Transverse colon (tissue), 4 donors: Measurements from ENCODE around the gene S100A5. TPM values are rescaled to one million over a fixed set of nuclear protein-coding genes. Genes with fewer than 3 reads are reported as not detected.
A peak's percentile ranks its signal among the peaks of the same experiment; 100 is the strongest.
"Not testable (repeated sequence)": the region's sequence is repeated elsewhere in the genome, so short reads cannot be mapped to it uniquely, and the experiment has no call there.

ENCODE experiments used
- DNase-seq: peaks from one replicate; pipeline ENCODE4 v3.0.0-alpha.2; 2019
- H3K27ac ChIP-seq, 4 donors: fragments of 200-600 bp; sonication (generic); 2 replicates each; pipeline ENCODE4 v1.5.1; 2016 to 2018; ENCODE audit warnings: inconsistent platforms in 4 of 4
- H3K27me3 ChIP-seq: fragments of 200-600 bp; sonication (generic); 2 replicates; pipeline ENCODE4 v1.5.1; 2017; ENCODE audit warnings: inconsistent platforms
- H3K36me3 ChIP-seq, 4 donors: fragments of 200-600 bp; sonication (generic); 2 replicates each; pipeline ENCODE4 v1.5.1; 2017 to 2019; ENCODE audit warnings: inconsistent platforms in 4 of 4
- H3K4me1 ChIP-seq, 4 donors: fragments of 200-600 bp; sonication (generic); 2 replicates each; pipeline ENCODE4 v1.5.1; 2017 to 2020; ENCODE audit warnings: inconsistent platforms in 4 of 4
- H3K4me3 ChIP-seq, 4 donors: fragments of 200-600 bp; sonication (generic); 1 replicate in 1 of 4; 2 replicates in 3 of 4; pipeline versions ENCODE4 v1.5.1 to v1.6.1; 2017 to 2019; ENCODE audit warnings: inconsistent platforms in 4 of 4
- H3K9me3 ChIP-seq, 2 donors: fragments of 200-600 bp; sonication (generic); 2 replicates each; pipeline ENCODE4 v1.5.1; 2017 to 2019; ENCODE audit warnings: inconsistent platforms in 2 of 2
- CTCF ChIP-seq, 5 experiments: fragments of 200-600 bp in 3 of 5; fragments of 450-650 bp in 2 of 5; sonication (generic) in 3 of 5; IDR thresholded peaks; 1 replicate in 2 of 5; 2 replicates in 3 of 5; pipeline ENCODE4 v1.5.1; 2016 to 2017; ENCODE audit warnings: antibody characterized with exemption in 5 of 5, inconsistent platforms in 3 of 5, mild to moderate bottlenecking in 2 of 5, moderate library complexity in 1 of 5
- EP300 ChIP-seq: sonication (generic); formaldehyde crosslinking; IDR thresholded peaks from one replicate; pipeline ENCODE4 v1.6.1; 2017; ENCODE audit warnings: antibody characterized with exemption, low read depth
- POLR2A ChIP-seq: fragments of 450-650 bp; IDR thresholded peaks from one replicate; pipeline ENCODE4 v1.6.1; 2016; ENCODE audit warnings: antibody characterized with exemption, mild to moderate bottlenecking, moderate library complexity
- POLR2AphosphoS5 ChIP-seq, 3 donors: sonication (generic); formaldehyde crosslinking; IDR thresholded peaks; one replicate each; pipeline ENCODE4 v1.6.1; 2016; ENCODE audit warnings: antibody characterized with exemption in 3 of 3
- WGBS, 2 donors: methylation state at CpG; one replicate each; pipeline ENCODE4 v1.1.5; 2018; ENCODE audit warnings: low coverage in 1 of 2; 5-methylcytosine and 5-hydroxymethylcytosine counted together
- in situ Hi-C, 4 donors: fragments of 200-750 bp; cut with MboI; loops; one replicate each; pipeline versions ENCODE4 v1.15.0 to v1.15.1; 2017; ENCODE audit warnings: low sequenced_read_pairs in 3 of 4, low pct_ligation_motif_present in 1 of 4, low pct_unique_long_range_greater_than_20kb in 1 of 4
- intact Hi-C: fragments of 100-400 bp; cut with DNase I; formaldehyde crosslinking; loops from one replicate; pipeline ENCODE4 v1.15.1; 2023; ENCODE audit warnings: low total_unique reads
- total RNA-seq, 4 donors: library from RNA; depleted of rRNA; stranded (reverse); fragments of >200 nt; gene quantifications; one replicate each; pipeline ENCODE4 v1.1.0, GENCODE V29; 2016

Gene S100A5
- total RNA-seq, 4 donors from 2014 or later = not detected

- Histone ChIP-seq H3K36me3 (no peaks in the 10 kb centered on the region), H3K27ac (no peak overlapping the region), H3K9me3 (no peaks in the 10 kb centered on the region), H3K27me3 (no peaks in the 10 kb centered on the region), H3K4me1 (peaks cover 0 to 13% (median 8%) of the 10 kb centered on the region in 4 donors), H3K4me3 (no peak overlapping the region)
- TF ChIP-seq CTCF (IDR thresholded peaks at IDR 0.05) = no peak
- no peak for TF ChIP-seq POLR2A
- no peak for TF ChIP-seq EP300
- TF ChIP-seq POLR2AphosphoS5 (IDR thresholded peaks at IDR 0.05) = no peak
- intact Hi-C loops (loop anchor here (5.0 kb wide), 1 partner anchor 33 kb away; the partner anchor contains the start of gene S100A16), in situ Hi-C loops (loop anchor here in 2 of 4 donors (10.0 to 25.0 kb wide), 2 partner anchors 86 to 217 kb away; partner anchors contain the start of gene S100A9 (in 1 of the 2))
- 87 to 90% methylated on average over 2 to 3 of the region's 3 CpGs for WGBS, 2 donors
- no peak for DNase-seq
Measured at GRCh38 chr1:153578936-153579335, 38.2 kb upstream of the S100A5 start.

GRCh38 chr1:153578490-153578889 lies 37.8 kb upstream of the S100A5 start:
- H3K4me1 ChIP-seq = peaks cover 0 to 15% (median 8%) of the 10 kb centered on the region in 4 donors
- no peaks in the 10 kb centered on the region for H3K27me3 ChIP-seq
- no peak for DNase-seq
- no peaks in the 10 kb centered on the region for H3K36me3 ChIP-seq
- intact Hi-C loops (loop anchor here (5.0 kb wide), 1 partner anchor 34 kb away; the partner anchor contains the start of gene S100A16), in situ Hi-C loops (loop anchor here in 2 of 4 donors (10.0 to 25.0 kb wide), 2 partner anchors 86 to 216 kb away; partner anchors contain the start of gene S100A9 (in 1 of the 2))
- no peak overlapping the region for H3K27ac ChIP-seq
- no peak for TF ChIP-seq CTCF (IDR thresholded peaks at IDR 0.05)
- no peak for TF ChIP-seq POLR2AphosphoS5 (IDR thresholded peaks at IDR 0.05)
- H3K4me3 ChIP-seq = no peak overlapping the region
- H3K9me3 ChIP-seq = no peaks in the 10 kb centered on the region

- intact Hi-C loops = loop anchor here (5.0 kb wide), 1 partner anchor 35 kb away; the partner anchor contains the start of gene S100A16
- Histone ChIP-seq H3K27ac (no peak overlapping the region), H3K4me3 (no peak overlapping the region), H3K27me3 (no peaks in the 10 kb centered on the region), H3K9me3 (no peaks in the 10 kb centered on the region), H3K36me3 (no peaks in the 10 kb centered on the region), H3K4me1 (peaks cover 5 to 24% (median 9%) of the 10 kb centered on the region in 4 donors)
- in situ Hi-C loops = loop anchor here in 2 of 4 donors (10.0 to 25.0 kb wide), 2 partner anchors 87 to 215 kb away; partner anchors contain the start of gene S100A9 (in 1 of the 2)
- DNase-seq = peak; percentile 63
- 42 to 48% methylated on average over 3 to 9 of the region's 9 CpGs for WGBS, 2 donors
- TF ChIP-seq EP300 (no peak), POLR2A (no peak), CTCF (IDR thresholded peaks at IDR 0.05) (no peak), POLR2AphosphoS5 (IDR thresholded peaks at IDR 0.05) (no peak)
Measured at GRCh38 chr1:153577624-153578051, 36.9 kb upstream of the S100A5 start.

GRCh38 chr1:153577138-153577537 lies 36.4 kb upstream of the S100A5 start:
- 51% methylated on average over 4 of the region's 4 CpGs; no CpG with 5 or more reads in 1 of the 2 donors for WGBS, 2 donors
- no peak for TF ChIP-seq POLR2AphosphoS5 (IDR thresholded peaks at IDR 0.05)
- TF ChIP-seq EP300 = no peak
- TF ChIP-seq POLR2A = no peak
- TF ChIP-seq CTCF (IDR thresholded peaks at IDR 0.05) = no peak
- in situ Hi-C loops = loop anchor here in 2 of 4 donors (10.0 to 25.0 kb wide), 2 partner anchors 88 to 215 kb away; partner anchors contain the start of gene S100A9 (in 1 of the 2)
- H3K4me1 ChIP-seq = peaks cover 8 to 29% (median 11%) of the 10 kb centered on the region in 4 donors
- H3K27me3 ChIP-seq = no peaks in the 10 kb centered on the region
- no peak overlapping the region for H3K4me3 ChIP-seq
- no peaks in the 10 kb centered on the region for H3K9me3 ChIP-seq
- no peak overlapping the region for H3K27ac ChIP-seq
- no peaks in the 10 kb centered on the region for H3K36me3 ChIP-seq
- intact Hi-C loops = loop anchor here (5.0 kb wide), 1 partner anchor 35 kb away; the partner anchor contains the start of gene S100A16
- no peak for DNase-seq

- 87% methylated on average over 10 of the region's 10 CpGs; no CpG with 5 or more reads in 1 of the 2 donors for WGBS, 2 donors
- not testable (repeated sequence) for H3K9me3 ChIP-seq, H3K27ac ChIP-seq, H3K4me3 ChIP-seq, H3K27me3 ChIP-seq, DNase-seq, H3K36me3 ChIP-seq
- intact Hi-C loops (loop anchor here (5.0 kb wide), 1 partner anchor 37 kb away; the partner anchor contains the start of gene S100A16), in situ Hi-C loops (loop anchor here in 2 of 4 donors (10.0 to 25.0 kb wide), 2 partner anchors 89 to 213 kb away; partner anchors contain the start of gene S100A9 (in 1 of the 2))
- H3K4me1 ChIP-seq = peaks cover 8 to 30% (median 11%) of the 10 kb centered on the region in 4 donors
Measured at GRCh38 chr1:153575497-153575896, 34.8 kb upstream of the S100A5 start.

GRCh38 chr1:153575081-153575491 lies 34.4 kb upstream of the S100A5 start:
- not testable (repeated sequence) for DNase-seq, H3K27ac ChIP-seq, H3K4me3 ChIP-seq, H3K36me3 ChIP-seq, H3K27me3 ChIP-seq, H3K9me3 ChIP-seq
- 97% methylated on average over 14 of the region's 35 CpGs; no CpG with 5 or more reads in 1 of the 2 donors for WGBS, 2 donors
- peaks cover 8 to 30% (median 11%) of the 10 kb centered on the region in 4 donors for H3K4me1 ChIP-seq
- in situ Hi-C loops = loop anchor here in 2 of 4 donors (10.0 to 25.0 kb wide), 2 partner anchors 90 to 213 kb away; partner anchors contain the start of gene S100A9 (in 1 of the 2)
- intact Hi-C loops = loop anchor here (5.0 kb wide), 1 partner anchor 37 kb away; the partner anchor contains the start of gene S100A16
